GM12878 (cell line): ENCODE data around the gene VAV2. TPM values are rescaled to one million over a fixed set of nuclear protein-coding genes. Genes with fewer than 3 reads are reported as not detected.

Experiments used
- ATAC-seq: fragments of 200-7000 bp; cut with Tn5 transposase; 3 replicates; pipeline ENCODE4 v1.9.1; 2020; ENCODE audit warnings: mild to moderate bottlenecking, moderate library complexity
- BruUV-seq: library from RNA; stranded (reverse); fragments of 400-500 nt; replicated peaks from 2 replicates; lab custom pipeline; 2021; lab: Mats Ljungman, UMichigan
- CTCF ChIA-PET: fragments of 300-600 bp; sonication (Branson Sonifier 250); formaldehyde crosslinking; extraction: SDS; loops from one replicate; lab custom pipeline; 2021; ENCODE audit warnings: inconsistent platforms; lab: Yijun Ruan, JAX
- POLR2A ChIA-PET: fragments of 350-600 bp; formaldehyde crosslinking; extraction: SDS; loops from one replicate; lab custom pipeline; 2021; ENCODE audit warnings: inconsistent platforms; lab: Charles Lee
- RAD21 ChIA-PET: fragments of 300-600 bp; sonication (Branson Sonifier 250); formaldehyde crosslinking; loops from one replicate; lab custom pipeline; 2023; ENCODE audit warnings: antibody characterized with exemption; ENCODE audit not compliant: unreplicated experiment; lab: Charles Lee
- SMC1A ChIA-PET: fragments of 300-600 bp; sonication (Branson Sonifier 250); formaldehyde crosslinking; loops from one replicate; lab custom pipeline; 2023; ENCODE audit not compliant: unreplicated experiment, uncharacterized antibody; lab: Charles Lee
- DNase-seq: peaks from one replicate; pipeline ENCODE4 v3.0.0-alpha.2; 2011; ENCODE audit warnings: low read depth, low spot score
- FAIRE-seq: peaks from 3 replicates; lab custom pipeline; 2011; peaks lifted over from hg19 to GRCh38; lab: Jason Lieb, UNC
- H2AFZ ChIP-seq: 2 replicates; pipeline ENCODE4 v1.6.0; 2011; ENCODE audit warnings: low read depth, low read length, control low read depth; ENCODE audit not compliant: control insufficient read depth
- H3K27ac ChIP-seq: 2 replicates; pipeline ENCODE4 v1.5.1; 2011; ENCODE audit warnings: control low read depth; ENCODE audit not compliant: control insufficient read depth, insufficient read depth
- H3K27me3 ChIP-seq, 2 experiments: replicated peaks in 1 of 2; 2 replicates each; pipeline versions ENCODE4 v1.6.0 to v1.6.1; 2011; ENCODE audit warnings: low read length in 1 of 2; ENCODE audit not compliant: control insufficient read depth in 2 of 2, insufficient read depth in 2 of 2
- H3K36me3 ChIP-seq, 2 experiments: 2 replicates each; pipeline ENCODE4 v1.5.1; 2011; ENCODE audit warnings: low read length in 1 of 2; ENCODE audit not compliant: control insufficient read depth in 2 of 2, insufficient read depth in 2 of 2
- H3K4me1 ChIP-seq: 2 replicates; pipeline ENCODE4 v1.6.1; 2011; ENCODE audit warnings: mild to moderate bottlenecking, low read length, moderate library complexity, mixed read lengths; ENCODE audit not compliant: control insufficient read depth, insufficient read depth
- H3K4me2 ChIP-seq: 2 replicates; pipeline ENCODE4 v1.6.0; 2011; ENCODE audit warnings: control low read depth; ENCODE audit not compliant: control insufficient read depth, insufficient read depth
- H3K4me3 ChIP-seq: fragments of 200-600 bp; sonication (generic); 2 replicates; pipeline ENCODE4 v1.5.1; 2016
- H3K79me2 ChIP-seq: 2 replicates; pipeline ENCODE4 v1.6.0; 2011; ENCODE audit warnings: low read length; ENCODE audit not compliant: control insufficient read depth, insufficient read depth
- H3K9ac ChIP-seq: 2 replicates; pipeline ENCODE4 v1.8.0; 2011; ENCODE audit warnings: low read length, control low read depth, mixed read lengths; ENCODE audit not compliant: control insufficient read depth, insufficient read depth
- H3K9me3 ChIP-seq: replicated peaks from 3 replicates; pipeline ENCODE4 v1.5.1; 2011; ENCODE audit warnings: mild to moderate bottlenecking, low read length; ENCODE audit not compliant: control insufficient read depth, insufficient read depth
- H4K20me1 ChIP-seq: 2 replicates; pipeline ENCODE4 v1.6.0; 2011; ENCODE audit not compliant: control insufficient read depth, insufficient read depth
- BACH1 ChIP-seq: fragments of 450-650 bp; IDR thresholded peaks from 2 replicates; pipeline ENCODE4 v1.6.1; 2017; ENCODE audit warnings: mild to moderate bottlenecking, borderline replicate concordance
- BRCA1 ChIP-seq: IDR thresholded peaks from 2 replicates; pipeline ENCODE4 v1.6.1; 2011; ENCODE audit warnings: low read depth, low read length, improper control_type of control experiment
- EED ChIP-seq: sonication (generic); IDR thresholded peaks from 2 replicates; pipeline ENCODE4 v1.6.1; 2016; ENCODE audit warnings: antibody characterized with exemption, low read depth
- EZH2 ChIP-seq: IDR thresholded peaks from 2 replicates; pipeline ENCODE4 v1.6.1; 2012; ENCODE audit warnings: low read depth, mild to moderate bottlenecking, control low read depth, inconsistent platforms, low read length, borderline replicate concordance; ENCODE audit not compliant: control insufficient read depth
- MTA3 ChIP-seq: IDR thresholded peaks from 2 replicates; pipeline ENCODE4 v1.6.1; 2012; ENCODE audit warnings: low read length, inconsistent platforms, borderline replicate concordance
- MXI1 ChIP-seq: fragments of 150-350 bp; IDR thresholded peaks from 2 replicates; pipeline ENCODE4 v1.6.1; 2011; ENCODE audit warnings: low read depth, mild to moderate bottlenecking, inconsistent platforms, low read length, improper control_type of control experiment
- NFIC ChIP-seq: IDR thresholded peaks from 2 replicates; pipeline ENCODE4 v1.6.1; 2012; ENCODE audit warnings: low read depth, mild to moderate bottlenecking, inconsistent platforms, low read length, moderate library complexity
- RAD51 ChIP-seq: fragments of 450-650 bp; IDR thresholded peaks from 2 replicates; pipeline ENCODE4 v1.6.1; 2016; ENCODE audit warnings: moderate library complexity, mild to moderate bottlenecking, inconsistent platforms
- WGBS: methylation state at CpG from one replicate; pipeline ENCODE4 v1.1.6; 2016; ENCODE audit warnings: low lambda C conversion rate; ENCODE audit not compliant: insufficient replicate concordance, insufficient coverage; ENCODE audit errors: missing lambda C conversion rate; 5-methylcytosine and 5-hydroxymethylcytosine counted together
- in situ Hi-C: fragments of 300-500 bp; cut with MboI; formaldehyde crosslinking; loops from 9 replicates; pipeline ENCODE4 v1.14.3; 2018; ENCODE audit warnings: mixed read lengths
- intact Hi-C: fragments of 100-400 bp; cut with micrococcal nuclease; formaldehyde crosslinking; loops from one replicate; pipeline ENCODE4 v1.14.2; 2022; ENCODE audit not compliant: unreplicated experiment
- polyA plus RNA-seq, 11 experiments: library from polyadenylated mRNA; depleted of rRNA in 4 of 11; unstranded in 6 of 11; stranded (reverse) in 5 of 11; fragments of >200 nt; fragmentation: Nextera tagmentation in 4 of 11; fragmentation: Illumina TruSeq in 1 of 11; extraction: Ambion mirVana in 4 of 11; extraction: Trizol in 1 of 11; gene quantifications; 1 replicate in 1 of 11; 2 replicates in 10 of 11; pipeline versions ENCODE4 v1.2.1 to v1.2.3, GENCODE V29; 2011 to 2016; ENCODE audit warnings: inconsistent platforms in 2 of 11, missing spikeins in 2 of 11, low read depth in 1 of 11
- total RNA-seq, 4 experiments: library from RNA; depleted of rRNA in 3 of 4; stranded (reverse); fragments of >200 nt in 3 of 4; fragmentation: Illumina TruSeq in 1 of 4; extraction: Trizol in 1 of 4; gene quantifications; 2 replicates each; pipeline versions ENCODE4 v1.2.1 to v1.2.3, GENCODE V29; 2013 to 2021
- TF ChIP-seq, protein P1 (sequence below): fragments of 450-650 bp; IDR thresholded peaks from 2 replicates; pipeline ENCODE4 v1.6.1; 2017; ENCODE audit warnings: mild to moderate bottlenecking
- TF ChIP-seq, protein P2 (sequence below): fragments of 450-650 bp; IDR thresholded peaks from 2 replicates; pipeline ENCODE4 v1.6.1; 2016; ENCODE audit warnings: mild to moderate bottlenecking, moderate library complexity, borderline replicate concordance

VAV2 gene
- total and polyA plus RNA-seq, 10 of the 15 experiments (the other 5 are each of a cell fraction or from before 2014, with no cell fraction given), result 0.13 to 43.9 (median 16.9) TPM

DNA sequence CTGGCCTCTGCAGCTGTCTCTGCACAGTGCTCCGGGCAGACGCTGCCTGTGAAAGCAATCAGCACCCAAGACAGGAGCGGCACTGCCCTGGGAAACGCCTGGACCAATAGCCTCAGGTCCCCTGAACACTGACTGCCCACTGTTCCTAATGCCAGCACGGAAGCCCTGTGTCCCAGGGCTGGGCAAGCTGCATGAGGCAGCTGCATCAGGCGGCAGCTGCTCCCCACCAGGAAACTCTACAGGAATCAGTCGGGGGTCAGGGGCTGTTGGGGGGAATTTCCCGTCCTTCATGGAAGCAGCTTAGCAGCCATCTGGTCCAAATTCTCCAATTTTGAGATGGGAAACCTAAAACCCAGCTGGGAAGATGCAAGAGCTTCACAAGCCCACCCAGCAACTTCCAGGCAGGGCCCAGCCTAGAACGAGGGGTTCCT is 118.6 kb downstream of the VAV2 start (continued):
- TF ChIP-seq, protein P1, sequence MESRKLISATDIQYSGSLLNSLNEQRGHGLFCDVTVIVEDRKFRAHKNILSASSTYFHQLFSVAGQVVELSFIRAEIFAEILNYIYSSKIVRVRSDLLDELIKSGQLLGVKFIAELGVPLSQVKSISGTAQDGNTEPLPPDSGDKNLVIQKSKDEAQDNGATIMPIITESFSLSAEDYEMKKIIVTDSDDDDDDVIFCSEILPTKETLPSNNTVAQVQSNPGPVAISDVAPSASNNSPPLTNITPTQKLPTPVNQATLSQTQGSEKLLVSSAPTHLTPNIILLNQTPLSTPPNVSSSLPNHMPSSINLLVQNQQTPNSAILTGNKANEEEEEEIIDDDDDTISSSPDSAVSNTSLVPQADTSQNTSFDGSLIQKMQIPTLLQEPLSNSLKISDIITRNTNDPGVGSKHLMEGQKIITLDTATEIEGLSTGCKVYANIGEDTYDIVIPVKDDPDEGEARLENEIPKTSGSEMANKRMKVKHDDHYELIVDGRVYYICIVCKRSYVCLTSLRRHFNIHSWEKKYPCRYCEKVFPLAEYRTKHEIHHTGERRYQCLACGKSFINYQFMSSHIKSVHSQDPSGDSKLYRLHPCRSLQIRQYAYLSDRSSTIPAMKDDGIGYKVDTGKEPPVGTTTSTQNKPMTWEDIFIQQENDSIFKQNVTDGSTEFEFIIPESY, result no peak

GRCh38 chr9:133873009-133873408 is 119.1 kb downstream of the VAV2 start:
- peaks cover 0 to 3% of the 10 kb centered on the region in 2 experiments; a peak in 3 of 4 replicates for H3K36me3 ChIP-seq
- H3K79me2 ChIP-seq, result peaks cover 13% of the 10 kb centered on the region
- H3K27me3 ChIP-seq, result no peaks in the 10 kb centered on the region
- no peak overlapping the region for H3K9ac ChIP-seq
- FAIRE-seq (no peak), ATAC-seq (no peak), DNase-seq (no peak)
- CTCF ChIA-PET, result interaction anchor here (1.2 kb wide), 1 partner anchor 387 kb away, joined by 3 read pairs; no protein-coding TSS in a partner anchor
- no peak overlapping the region for H3K4me3 ChIP-seq
- BruUV-seq, result no TSS peak
- TF ChIP-seq BRCA1 (no peak), RAD51 (no peak), BACH1 (no peak), MXI1 (no peak), EED (no peak), NFIC (no peak), MTA3 (no peak), EZH2 (no peak)
- TF ChIP-seq, protein P2, sequence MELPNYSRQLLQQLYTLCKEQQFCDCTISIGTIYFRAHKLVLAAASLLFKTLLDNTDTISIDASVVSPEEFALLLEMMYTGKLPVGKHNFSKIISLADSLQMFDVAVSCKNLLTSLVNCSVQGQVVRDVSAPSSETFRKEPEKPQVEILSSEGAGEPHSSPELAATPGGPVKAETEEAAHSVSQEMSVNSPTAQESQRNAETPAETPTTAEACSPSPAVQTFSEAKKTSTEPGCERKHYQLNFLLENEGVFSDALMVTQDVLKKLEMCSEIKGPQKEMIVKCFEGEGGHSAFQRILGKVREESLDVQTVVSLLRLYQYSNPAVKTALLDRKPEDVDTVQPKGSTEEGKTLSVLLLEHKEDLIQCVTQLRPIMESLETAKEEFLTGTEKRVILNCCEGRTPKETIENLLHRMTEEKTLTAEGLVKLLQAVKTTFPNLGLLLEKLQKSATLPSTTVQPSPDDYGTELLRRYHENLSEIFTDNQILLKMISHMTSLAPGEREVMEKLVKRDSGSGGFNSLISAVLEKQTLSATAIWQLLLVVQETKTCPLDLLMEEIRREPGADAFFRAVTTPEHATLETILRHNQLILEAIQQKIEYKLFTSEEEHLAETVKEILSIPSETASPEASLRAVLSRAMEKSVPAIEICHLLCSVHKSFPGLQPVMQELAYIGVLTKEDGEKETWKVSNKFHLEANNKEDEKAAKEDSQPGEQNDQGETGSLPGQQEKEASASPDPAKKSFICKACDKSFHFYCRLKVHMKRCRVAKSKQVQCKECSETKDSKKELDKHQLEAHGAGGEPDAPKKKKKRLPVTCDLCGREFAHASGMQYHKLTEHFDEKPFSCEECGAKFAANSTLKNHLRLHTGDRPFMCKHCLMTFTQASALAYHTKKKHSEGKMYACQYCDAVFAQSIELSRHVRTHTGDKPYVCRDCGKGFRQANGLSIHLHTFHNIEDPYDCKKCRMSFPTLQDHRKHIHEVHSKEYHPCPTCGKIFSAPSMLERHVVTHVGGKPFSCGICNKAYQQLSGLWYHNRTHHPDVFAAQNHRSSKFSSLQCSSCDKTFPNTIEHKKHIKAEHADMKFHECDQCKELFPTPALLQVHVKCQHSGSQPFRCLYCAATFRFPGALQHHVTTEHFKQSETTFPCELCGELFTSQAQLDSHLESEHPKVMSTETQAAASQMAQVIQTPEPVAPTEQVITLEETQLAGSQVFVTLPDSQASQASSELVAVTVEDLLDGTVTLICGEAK, result no peak
- H3K4me1 ChIP-seq, result no peaks in the 10 kb centered on the region; the same call in 1 of the 2 replicates
- SMC1A ChIA-PET, result no interaction called here
- H4K20me1 ChIP-seq, result no peaks in the 10 kb centered on the region
- H2AFZ ChIP-seq, result no peak overlapping the region
- in situ Hi-C loops, result no loop called here
- no peaks in the 10 kb centered on the region; the same call in 2 of the 3 replicates for H3K9me3 ChIP-seq
- H3K27ac ChIP-seq, result no peak overlapping the region
- WGBS, result 92% methylated on average over 7 of the region's 9 CpGs
- H3K4me2 ChIP-seq, result no peak overlapping the region
- POLR2A ChIA-PET, result no interaction called here
- RAD21 ChIA-PET, result no interaction called here
- intact Hi-C loops, result no loop called here
